GM12872 (cell line): ENCODE measurements around the gene MYCBPAP.

Experiments used
- TF ChIP-seq, protein P1 (sequence below): IDR thresholded peaks from 3 replicates; pipeline ENCODE4 v1.5.1; 2011; ENCODE audit warnings: low read depth, mild to moderate bottlenecking, low read length, moderate library complexity; ENCODE audit not compliant: insufficient read depth

Gene MYCBPAP

DNA sequence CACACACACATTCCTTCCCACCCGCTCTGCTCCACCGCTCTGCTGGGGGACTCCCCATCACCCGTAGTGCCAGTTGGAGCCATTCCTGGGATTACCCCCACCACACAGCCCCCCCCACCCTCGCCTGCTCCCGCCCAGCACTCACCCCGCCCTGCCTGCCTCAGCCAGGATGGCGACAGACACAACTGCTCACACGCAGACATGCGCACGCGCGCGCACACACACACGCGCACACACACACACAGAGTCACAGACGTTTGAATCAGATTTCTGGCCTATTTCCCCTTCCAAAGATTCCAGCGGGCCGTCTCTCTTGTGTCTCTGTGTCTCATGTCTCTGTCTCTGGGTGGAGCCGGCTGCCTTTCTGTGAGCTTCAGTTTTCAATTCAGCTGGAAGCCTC is 56.7 kb downstream of the MYCBPAP start:
- TF ChIP-seq, protein P1, sequence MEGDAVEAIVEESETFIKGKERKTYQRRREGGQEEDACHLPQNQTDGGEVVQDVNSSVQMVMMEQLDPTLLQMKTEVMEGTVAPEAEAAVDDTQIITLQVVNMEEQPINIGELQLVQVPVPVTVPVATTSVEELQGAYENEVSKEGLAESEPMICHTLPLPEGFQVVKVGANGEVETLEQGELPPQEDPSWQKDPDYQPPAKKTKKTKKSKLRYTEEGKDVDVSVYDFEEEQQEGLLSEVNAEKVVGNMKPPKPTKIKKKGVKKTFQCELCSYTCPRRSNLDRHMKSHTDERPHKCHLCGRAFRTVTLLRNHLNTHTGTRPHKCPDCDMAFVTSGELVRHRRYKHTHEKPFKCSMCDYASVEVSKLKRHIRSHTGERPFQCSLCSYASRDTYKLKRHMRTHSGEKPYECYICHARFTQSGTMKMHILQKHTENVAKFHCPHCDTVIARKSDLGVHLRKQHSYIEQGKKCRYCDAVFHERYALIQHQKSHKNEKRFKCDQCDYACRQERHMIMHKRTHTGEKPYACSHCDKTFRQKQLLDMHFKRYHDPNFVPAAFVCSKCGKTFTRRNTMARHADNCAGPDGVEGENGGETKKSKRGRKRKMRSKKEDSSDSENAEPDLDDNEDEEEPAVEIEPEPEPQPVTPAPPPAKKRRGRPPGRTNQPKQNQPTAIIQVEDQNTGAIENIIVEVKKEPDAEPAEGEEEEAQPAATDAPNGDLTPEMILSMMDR = no peak

DNA sequence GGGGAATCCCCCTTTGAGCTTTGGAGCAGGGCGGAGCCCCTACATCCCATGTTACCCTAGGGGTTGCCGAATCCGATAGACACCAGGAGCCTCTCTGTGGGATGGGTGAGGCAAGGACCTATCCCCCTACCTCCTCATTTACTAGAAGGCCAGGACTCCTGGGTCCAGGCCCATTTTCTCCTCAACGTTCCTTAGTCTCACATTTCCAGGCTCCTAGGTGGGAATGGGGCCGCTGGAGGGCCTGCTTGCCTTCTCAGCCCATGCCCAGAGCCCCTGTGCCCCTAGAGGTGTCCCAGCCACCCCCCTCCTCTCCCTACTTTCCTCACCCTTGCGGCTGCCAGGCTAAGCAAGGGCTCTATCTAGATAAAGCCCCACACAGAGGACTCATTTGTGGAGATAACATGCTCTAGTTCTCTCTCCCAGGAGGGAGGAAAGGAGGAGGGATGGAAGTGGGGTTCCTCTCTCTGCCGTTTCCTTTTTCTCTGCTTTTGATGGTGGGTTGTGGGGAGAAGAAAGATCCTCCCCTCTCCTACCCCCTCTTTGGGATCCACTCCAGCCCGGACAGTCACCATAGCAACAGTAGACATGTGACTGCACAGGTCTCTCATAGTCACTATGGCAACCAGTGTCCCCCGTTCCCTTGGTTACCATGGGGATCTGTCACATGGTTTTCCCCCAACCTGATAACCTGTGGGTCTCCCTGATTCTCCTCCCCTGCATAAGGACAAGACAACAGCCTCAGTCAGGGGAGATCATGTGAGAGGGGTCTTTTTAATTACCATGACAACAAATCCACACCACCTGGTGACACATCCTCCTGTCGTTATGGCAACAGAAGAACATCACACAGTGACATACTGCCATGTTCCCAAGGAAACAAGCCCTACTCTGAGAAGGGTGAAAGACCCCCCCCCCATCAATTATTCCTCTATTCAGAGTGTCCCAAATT is 57.4 kb downstream of the MYCBPAP start:
- TF ChIP-seq, protein P1 = no peak

DNA sequence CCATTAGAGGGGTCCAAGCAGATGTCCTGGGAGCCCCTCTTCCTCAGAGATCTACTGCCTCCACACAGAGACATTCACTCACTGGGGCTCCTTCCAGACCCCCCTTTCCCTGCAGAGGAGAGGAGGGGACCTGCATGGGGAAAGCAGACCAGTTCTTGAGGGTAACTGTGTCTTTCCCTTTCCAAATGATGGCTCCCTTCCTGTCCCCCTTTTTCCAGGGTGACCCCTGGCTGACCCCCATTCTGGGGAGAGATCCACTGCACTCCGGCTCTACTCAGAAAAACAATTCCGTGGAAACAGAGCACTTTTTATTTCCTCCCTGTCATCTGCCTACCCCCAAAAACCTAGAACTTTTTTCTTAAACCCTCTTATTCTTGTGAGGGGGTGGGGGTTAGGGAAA is 58.6 kb downstream of the MYCBPAP start:
- TF ChIP-seq, protein P1 = no peak

DNA sequence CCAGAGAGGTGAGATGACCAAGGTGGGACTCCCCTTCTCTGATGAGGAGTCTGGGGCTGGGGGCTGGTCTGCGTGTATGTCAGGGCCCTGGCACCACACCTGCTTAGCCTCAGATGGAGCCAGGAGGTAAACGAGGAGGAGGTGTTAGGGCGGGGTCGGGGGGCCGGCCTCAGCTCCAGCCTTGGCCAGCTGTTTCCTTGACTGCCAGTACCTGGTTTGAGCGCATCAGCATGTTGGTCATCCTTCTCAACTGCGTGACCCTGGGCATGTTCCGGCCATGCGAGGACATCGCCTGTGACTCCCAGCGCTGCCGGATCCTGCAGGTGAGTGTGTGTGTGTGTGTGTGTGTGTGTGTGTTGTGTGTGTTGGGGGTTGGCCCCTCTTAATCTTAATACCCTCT is 60.4 kb downstream of the MYCBPAP start:
- TF ChIP-seq, protein P1 = no peak

DNA sequence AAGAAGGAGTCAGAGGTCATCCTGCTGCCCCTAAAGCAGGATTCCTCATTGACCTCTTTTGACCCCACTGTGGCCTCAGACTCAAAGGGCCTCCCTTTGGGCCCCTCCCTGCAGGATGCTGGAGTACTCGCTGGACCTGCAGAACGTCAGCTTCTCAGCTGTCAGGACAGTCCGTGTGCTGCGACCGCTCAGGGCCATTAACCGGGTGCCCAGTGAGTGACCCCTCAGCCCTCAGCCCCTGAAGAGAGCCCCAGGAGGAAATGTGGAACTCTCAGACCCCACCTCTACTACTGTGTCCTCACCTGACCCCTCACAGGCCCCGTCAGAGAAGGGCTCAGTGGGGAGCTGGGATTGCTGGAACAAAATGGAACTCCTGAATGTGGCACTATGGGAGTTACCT is 61.4 kb downstream of the MYCBPAP start:
- TF ChIP-seq, protein P1 = no peak

DNA sequence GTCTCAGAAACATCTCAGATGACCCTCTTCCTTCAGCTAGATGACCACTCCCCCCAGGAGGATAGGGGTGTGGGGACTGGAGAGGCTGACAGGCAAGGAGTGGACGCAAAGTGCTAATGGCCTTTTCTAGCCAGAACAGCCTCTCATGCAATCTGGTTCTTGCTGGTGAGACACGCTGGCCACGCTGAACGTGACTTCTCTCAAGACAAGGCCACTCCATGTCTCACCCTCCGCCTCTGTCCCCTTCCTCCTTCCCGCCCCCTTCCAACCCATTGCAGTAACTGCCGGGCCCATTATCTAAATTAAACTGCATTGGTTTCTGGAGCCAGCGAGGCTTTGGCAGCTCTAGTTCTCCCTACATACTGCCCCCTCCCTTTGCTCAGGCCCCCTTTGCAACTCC is 61.8 kb downstream of the MYCBPAP start:
- TF ChIP-seq, protein P1 = no peak

DNA sequence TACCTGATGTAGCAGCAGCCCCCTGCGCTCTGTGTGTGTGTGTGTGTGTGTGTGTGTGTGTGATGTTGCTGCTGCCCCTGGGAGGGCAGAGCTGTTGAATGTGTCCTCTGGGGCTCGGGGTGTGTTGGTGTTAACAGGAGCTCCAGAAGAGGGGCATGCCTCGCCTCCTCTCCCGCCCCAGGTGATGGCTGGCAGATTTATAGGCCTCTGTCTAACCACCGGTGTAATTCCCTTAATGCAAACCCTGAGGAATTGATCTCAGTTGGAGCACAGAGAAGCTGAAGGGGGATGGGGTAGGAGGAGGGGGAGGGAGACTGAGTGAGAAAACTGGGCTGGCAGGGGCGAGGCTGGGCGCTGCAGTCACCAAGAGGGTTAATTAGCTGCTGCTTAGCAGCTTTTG is 62.3 kb downstream of the MYCBPAP start:
- TF ChIP-seq, protein P1 = no peak
